Endothelial cell of umbilical vein (primary cell): ENCODE results near the gene ERCC4. TPM values are rescaled to one million over a fixed set of nuclear protein-coding genes. Genes with fewer than 3 reads are reported as not detected.
"Not testable (repeated sequence)": the region's sequence is repeated elsewhere in the genome, so short reads cannot be mapped to it uniquely, and the experiment has no call there.

Experiments used
- BruUV-seq: library from RNA; stranded (reverse); fragments of 400-500 nt; replicated peaks from 2 replicates; lab custom pipeline; 2021; lab: Mats Ljungman, UMichigan
- CTCF ChIA-PET: fragments of 300-600, 350-600 bp; sonication (Branson Sonifier 250); formaldehyde crosslinking; loops from one replicate; lab custom pipeline; 2021; ENCODE audit warnings: antibody characterized with exemption, inconsistent platforms; lab: Charles Lee
- POLR2A ChIA-PET: fragments of 300-600, 350-600 bp; sonication (Branson Sonifier 250); formaldehyde crosslinking; loops from one replicate; lab custom pipeline; 2021; ENCODE audit warnings: antibody characterized with exemption, inconsistent platforms; lab: Charles Lee
- DNase-seq: peaks from one replicate; pipeline ENCODE4 v3.0.0-alpha.2; 2011; ENCODE audit warnings: low read depth, low spot score
- FAIRE-seq: peaks from 2 replicates; lab custom pipeline; 2011; peaks lifted over from hg19 to GRCh38; lab: Jason Lieb, UNC
- H2AFZ ChIP-seq: 2 replicates; pipeline ENCODE4 v1.6.0; 2012; ENCODE audit warnings: low read depth, low read length, control low read depth, inconsistent platforms
- H3K27ac ChIP-seq: 2 replicates; pipeline ENCODE4 v1.5.1; 2011; ENCODE audit warnings: low read depth, mild to moderate bottlenecking, control low read depth, low read length, moderate library complexity; ENCODE audit not compliant: insufficient read depth
- H3K27me3 ChIP-seq, 2 experiments: 2 replicates each; pipeline versions ENCODE4 v1.6.0 to v1.6.1; 2011; ENCODE audit warnings: low read length in 2 of 2, mixed read lengths in 1 of 2; ENCODE audit not compliant: control insufficient read depth in 2 of 2, insufficient read depth in 2 of 2
- H3K36me3 ChIP-seq, 2 experiments: 2 replicates in 1 of 2; 3 replicates in 1 of 2; pipeline ENCODE4 v1.5.1; 2011; ENCODE audit warnings: low read length in 2 of 2, mild to moderate bottlenecking in 1 of 2, moderate library complexity in 1 of 2; ENCODE audit not compliant: control insufficient read depth in 2 of 2, insufficient read depth in 2 of 2; ENCODE audit errors: extremely low read depth in 1 of 2
- H3K4me1 ChIP-seq: 3 replicates; pipeline ENCODE4 v1.5.1; 2011; ENCODE audit warnings: mild to moderate bottlenecking, low read length; ENCODE audit not compliant: control insufficient read depth, insufficient read depth; ENCODE audit errors: extremely low read depth
- H3K4me2 ChIP-seq: 2 replicates; pipeline ENCODE4 v1.6.1; 2011; ENCODE audit warnings: low read length, control low read depth, mixed read lengths; ENCODE audit not compliant: insufficient read depth
- H3K4me3 ChIP-seq, 3 experiments: fragments of 200-600 bp in 1 of 3; sonication (generic), shearing (Covaris generic) in 1 of 3; replicated peaks in 1 of 3; 2 replicates each; pipeline ENCODE4 v1.5.1; 2011 to 2016; ENCODE audit warnings: control low read depth in 3 of 3, low read length in 3 of 3, mild to moderate bottlenecking in 2 of 3, inconsistent platforms in 1 of 3, low read depth in 1 of 3, moderate library complexity in 1 of 3; ENCODE audit not compliant: insufficient read depth in 1 of 3
- H3K79me2 ChIP-seq: 2 replicates; pipeline ENCODE4 v1.6.0; 2012; ENCODE audit warnings: low read length, inconsistent platforms; ENCODE audit not compliant: control insufficient read depth, insufficient read depth
- H3K9ac ChIP-seq: replicated peaks from 2 replicates; pipeline ENCODE3; 2011; ENCODE audit warnings: low read length, control low read depth; ENCODE audit not compliant: insufficient read depth; ENCODE audit errors: extremely low read depth
- H3K9me1 ChIP-seq: replicated peaks from 3 replicates; pipeline ENCODE4 v1.6.0; 2011; ENCODE audit warnings: mild to moderate bottlenecking, low read length; ENCODE audit not compliant: control insufficient read depth, insufficient read depth; ENCODE audit errors: extremely low read depth
- H3K9me3 ChIP-seq: replicated peaks from 2 replicates; pipeline ENCODE4 v1.5.1; 2012; ENCODE audit warnings: low read length, inconsistent platforms; ENCODE audit not compliant: control insufficient read depth, insufficient read depth
- H4K20me1 ChIP-seq: replicated peaks from 2 replicates; pipeline ENCODE3; 2011; ENCODE audit warnings: mild to moderate bottlenecking, low read length; ENCODE audit not compliant: control insufficient read depth, insufficient read depth; ENCODE audit errors: extremely low read depth
- CTCF ChIP-seq, 2 donors: IDR thresholded peaks; 1 replicate in 1 of 2; 2 replicates in 1 of 2; pipeline ENCODE4 v1.5.1; 2011; ENCODE audit warnings: low read length in 2 of 2, mild to moderate bottlenecking in 2 of 2, moderate library complexity in 2 of 2, control low read depth in 1 of 2, inconsistent platforms in 1 of 2, low read depth in 1 of 2; ENCODE audit not compliant: insufficient read depth in 1 of 2; ENCODE audit errors: extremely low read depth in 1 of 2
- EZH2 ChIP-seq: IDR thresholded peaks from 2 replicates; pipeline ENCODE4 v1.6.1; 2012; ENCODE audit warnings: borderline replicate concordance, low read depth, mild to moderate bottlenecking, moderate library complexity, low read length, inconsistent platforms; ENCODE audit not compliant: severe bottlenecking
- GATA2 ChIP-seq: IDR thresholded peaks from 2 replicates; pipeline ENCODE4 v1.7.0; 2011; ENCODE audit warnings: low read depth, mild to moderate bottlenecking, moderate library complexity, mixed read lengths, low read length; ENCODE audit not compliant: insufficient read length, insufficient read depth
- JUN ChIP-seq: IDR thresholded peaks from 2 replicates; pipeline ENCODE4 v1.6.1; 2011; ENCODE audit warnings: borderline replicate concordance, low read depth; ENCODE audit not compliant: insufficient read length, insufficient read depth
- MAX ChIP-seq: IDR thresholded peaks from 2 replicates; pipeline ENCODE4 v1.6.1; 2011; ENCODE audit not compliant: insufficient read depth, insufficient read length
- MYC ChIP-seq: IDR thresholded peaks from one replicate; pipeline ENCODE4 v1.6.1; 2011; ENCODE audit warnings: mild to moderate bottlenecking, low read depth, low read length
- POLR2A ChIP-seq: IDR thresholded peaks from 2 replicates; pipeline ENCODE4 v1.6.1; 2012; ENCODE audit warnings: low read depth, mild to moderate bottlenecking, control low read depth, low read length
- POLR2AphosphoS5 ChIP-seq: IDR thresholded peaks from 2 replicates; pipeline ENCODE4 v1.6.1; 2012; ENCODE audit warnings: low read depth, mild to moderate bottlenecking, control low read depth, low read length, moderate library complexity; ENCODE audit not compliant: insufficient read depth
- dilution Hi-C: fragments of 300-500 bp; cut with MboI; formaldehyde crosslinking; loops from one replicate; pipeline ENCODE4 v1.15.0; 2019; ENCODE audit warnings: low sequenced_read_pairs; ENCODE audit not compliant: extremely low pct_ligation_motif_present
- intact Hi-C: fragments of 100-400 bp; cut with micrococcal nuclease; formaldehyde crosslinking; loops from one replicate; pipeline ENCODE4 v1.10.0; 2022
- polyA plus RNA-seq, 4 experiments: library from polyadenylated mRNA; depleted of rRNA in 3 of 4; stranded (reverse) in 3 of 4; unstranded in 1 of 4; fragments of >200 nt; gene quantifications; 2 replicates each; pipeline versions ENCODE4 v1.2.1 to v1.2.3, GENCODE V29; 2011 to 2012; ENCODE audit warnings: missing spikeins in 1 of 4
- total RNA-seq: library from RNA; stranded (reverse); gene quantifications from 2 replicates; pipeline ENCODE4 v1.2.3, GENCODE V29; 2021

ERCC4 gene
- total and polyA plus RNA-seq, 2 donors (not counting 3 experiments of a cell fraction or from before 2014, with no cell fraction given), result 4.9 to 17.1 TPM

- H3K27me3 ChIP-seq, BruUV-seq, H3K79me2 ChIP-seq, H2AFZ ChIP-seq, intact Hi-C loops, dilution Hi-C loops, H3K9ac ChIP-seq, H3K4me1 ChIP-seq, H3K27ac ChIP-seq, H4K20me1 ChIP-seq, DNase-seq, FAIRE-seq, POLR2A ChIA-PET, H3K4me2 ChIP-seq, H3K9me1 ChIP-seq, H3K36me3 ChIP-seq, H3K4me3 ChIP-seq, H3K9me3 ChIP-seq: not testable (repeated sequence)
- CTCF ChIA-PET, result interaction anchor here (0.7 to 1.1 kb wide), 3 partner anchors 15 to 385 kb away, joined by 3 to 4 read pairs (median 3); partner anchors contain the start of gene ERCC4
- TF ChIP-seq CTCF (IDR thresholded peaks at IDR 0.05; ENCODE audit: extremely low read depth in 1 of 2, insufficient read depth in 1 of 2, low read depth in 1 of 2, low read length in 2 of 2), result peak in 1 of 2 donors; percentile 36
Measured at GRCh38 chr16:13904822-13905221, 15.1 kb upstream of the ERCC4 start.

- BruUV-seq, result no TSS peak
Measured at GRCh38 chr16:13906168-13907089, 13.5 kb upstream of the ERCC4 start.

More at GRCh38 chr16:13906168-13907089, 13.5 kb upstream of the ERCC4 start:
- no peaks in the 10 kb centered on the region for H3K4me1 ChIP-seq
- dilution Hi-C loops (no loop called here), intact Hi-C loops (no loop called here)
- H4K20me1 ChIP-seq, result no peaks in the 10 kb centered on the region
- FAIRE-seq, result no peak
- no peak overlapping the region for H3K4me2 ChIP-seq
- H3K36me3 ChIP-seq, result no peaks in the 10 kb centered on the region
- ChIA-PET POLR2A (no interaction called here), CTCF (interaction anchor here (1.6 to 2.1 kb wide), 2 partner anchors 13 to 40 kb away, joined by 7 to 8 read pairs; partner anchors contain the start of gene ERCC4)
- no peak overlapping the region for H3K27ac ChIP-seq
- no peaks in the 10 kb centered on the region for H3K9me1 ChIP-seq
- no peak for TF ChIP-seq EZH2
- no peak for TF ChIP-seq POLR2AphosphoS5
- no peak for TF ChIP-seq MYC
- no peak for TF ChIP-seq POLR2A
- TF ChIP-seq JUN, result no peak
- no peak for TF ChIP-seq GATA2
- no peak for TF ChIP-seq MAX
- no peaks in the 10 kb centered on the region for H3K27me3 ChIP-seq
- no peak overlapping the region for H3K9ac ChIP-seq
- no peaks in the 10 kb centered on the region for H3K79me2 ChIP-seq
- no peak for DNase-seq
- no peak overlapping the region for H3K4me3 ChIP-seq
- H2AFZ ChIP-seq, result no peak overlapping the region
- no peaks in the 10 kb centered on the region for H3K9me3 ChIP-seq
